A673 (cell line): ENCODE data around the gene TEX53. TPM values are rescaled to one million over a fixed set of nuclear protein-coding genes. Genes with fewer than 3 reads are reported as not detected.

Source experiments
- BruUV-seq: library from RNA; stranded (reverse); fragments of 400-500 nt; replicated peaks from 2 replicates; lab custom pipeline; 2021; lab: Mats Ljungman, UMichigan
- CTCF ChIA-PET: fragments of 300-600 bp; sonication (Branson Sonifier 250); formaldehyde crosslinking; loops from one replicate; lab custom pipeline; 2022; ENCODE audit warnings: antibody characterized with exemption; lab: Charles Lee
- POLR2A ChIA-PET: fragments of 300-600 bp; sonication (Branson Sonifier 250); formaldehyde crosslinking; loops from one replicate; lab custom pipeline; 2022; ENCODE audit warnings: antibody characterized with exemption; ENCODE audit not compliant: low non-redundant PET; lab: Charles Lee
- DNase-seq: peaks from one replicate; pipeline ENCODE4 v3.0.0-alpha.2; 2015; ENCODE audit warnings: low spot score
- H3K27ac ChIP-seq: fragments of 200-600 bp; sonication (generic); 2 replicates; pipeline ENCODE4 v1.5.1; 2016; ENCODE audit warnings: mixed run types, low read depth, mild to moderate bottlenecking, mixed read lengths, antibody characterized with exemption, low read length; ENCODE audit not compliant: poor library complexity, severe bottlenecking
- H3K27me3 ChIP-seq: fragments of 200-600 bp; sonication (generic); replicated peaks from 2 replicates; pipeline ENCODE4 v1.6.1; 2017; ENCODE audit warnings: mixed run types, low read depth, mild to moderate bottlenecking, mixed read lengths, antibody characterized with exemption, low read length; ENCODE audit not compliant: insufficient read depth, poor library complexity
- H3K36me3 ChIP-seq: fragments of 200-600 bp; sonication (generic); 2 replicates; pipeline ENCODE4 v1.6.1; 2016; ENCODE audit warnings: mixed run types, mild to moderate bottlenecking, mixed read lengths, antibody characterized with exemption, low read length; ENCODE audit not compliant: insufficient read depth, poor library complexity, severe bottlenecking
- H3K4me1 ChIP-seq: fragments of 200-600 bp; sonication (generic); 2 replicates; pipeline ENCODE4 v1.6.1; 2017; ENCODE audit warnings: mixed run types, mild to moderate bottlenecking, mixed read lengths, antibody characterized with exemption, low read length; ENCODE audit not compliant: insufficient read depth, poor library complexity, severe bottlenecking
- H3K4me3 ChIP-seq: fragments of 200-600 bp; sonication (generic); 2 replicates; pipeline ENCODE4 v1.5.1; 2016; ENCODE audit warnings: low read depth, mixed run types, mild to moderate bottlenecking, mixed read lengths, low read length; ENCODE audit not compliant: poor library complexity, severe bottlenecking
- H3K9me3 ChIP-seq: fragments of 200-600 bp; sonication (generic); 2 replicates; pipeline ENCODE4 v1.6.1; 2016; ENCODE audit warnings: mixed run types, low read depth, mild to moderate bottlenecking, mixed read lengths, antibody characterized with exemption, low read length; ENCODE audit not compliant: poor library complexity, severe bottlenecking
- CTCF ChIP-seq: fragments of 300-800, 200-600 bp; sonication (generic); conservative IDR thresholded peaks from 2 replicates; pipeline ENCODE4 v1.5.1; 2017; ENCODE audit warnings: low read depth, mild to moderate bottlenecking, antibody characterized with exemption, low read length, moderate library complexity, mixed read lengths
- EZH2 ChIP-seq: fragments of 200-600 bp; sonication (generic); IDR thresholded peaks from 2 replicates; pipeline ENCODE4 v1.6.1; 2017; ENCODE audit warnings: borderline replicate concordance, low read depth, mild to moderate bottlenecking, mixed read lengths, antibody characterized with exemption, low read length; ENCODE audit not compliant: poor library complexity, severe bottlenecking
- intact Hi-C: fragments of 100-400 bp; cut with micrococcal nuclease; formaldehyde crosslinking; loops from one replicate; pipeline ENCODE4 v1.10.0; 2022; ENCODE audit not compliant: unreplicated experiment
- total RNA-seq: library from RNA; stranded (reverse); gene quantifications from 2 replicates; pipeline ENCODE4 v1.2.3, GENCODE V29; 2021

Gene TEX53
- total RNA-seq, 1 experiment from 2014 or later, result not detected

DNA sequence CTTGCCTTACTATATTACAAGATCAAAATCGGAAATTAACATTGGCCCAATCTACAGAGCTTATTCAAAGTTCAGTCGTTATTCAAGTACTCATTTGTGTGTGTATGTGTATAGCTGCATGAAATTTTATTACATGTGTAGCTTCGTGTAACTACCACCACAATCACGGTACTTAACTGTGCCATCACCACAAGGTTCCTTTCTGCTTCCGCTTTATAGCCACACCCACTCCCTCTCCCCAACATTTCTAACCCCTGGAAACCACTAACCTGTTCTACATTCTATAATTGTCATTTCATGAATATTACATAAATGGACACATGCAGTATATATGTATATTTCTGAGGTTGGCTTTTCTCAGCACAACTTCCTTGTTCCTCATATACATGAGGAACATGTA, 28.3 kb upstream of the TEX53 start:
- no peak overlapping the region for H3K27ac ChIP-seq
- BruUV-seq, result no TSS peak
- CTCF ChIA-PET, result no interaction called here

GRCh38 chr9:114684036-114684435, 26.4 kb upstream of the TEX53 start:
- intact Hi-C loops, result no loop called here
- H3K4me3 ChIP-seq, result no peak overlapping the region
- no peak for DNase-seq
- H3K9me3 ChIP-seq, result no peaks in the 10 kb centered on the region
- H3K27ac ChIP-seq, result no peak overlapping the region
- ChIA-PET POLR2A (no interaction called here), CTCF (no interaction called here)
- H3K27me3 ChIP-seq, result no peaks in the 10 kb centered on the region
- peaks cover 4% of the 10 kb centered on the region for H3K4me1 ChIP-seq
- no peaks in the 10 kb centered on the region for H3K36me3 ChIP-seq
- BruUV-seq, result no TSS peak
- TF ChIP-seq EZH2 (no peak), CTCF (no peak)

More for the DNA sequence above, 28.3 kb upstream of the TEX53 start:
- no peak for TF ChIP-seq CTCF
- no peak for TF ChIP-seq EZH2
- H3K36me3 ChIP-seq, result no peaks in the 10 kb centered on the region
- no peak for DNase-seq
- no peaks in the 10 kb centered on the region for H3K9me3 ChIP-seq
- intact Hi-C loops, result no loop called here
- no peak overlapping the region for H3K4me3 ChIP-seq
- H3K4me1 ChIP-seq, result peaks cover 4% of the 10 kb centered on the region
- H3K27me3 ChIP-seq, result no peaks in the 10 kb centered on the region
- POLR2A ChIA-PET, result no interaction called here

DNA sequence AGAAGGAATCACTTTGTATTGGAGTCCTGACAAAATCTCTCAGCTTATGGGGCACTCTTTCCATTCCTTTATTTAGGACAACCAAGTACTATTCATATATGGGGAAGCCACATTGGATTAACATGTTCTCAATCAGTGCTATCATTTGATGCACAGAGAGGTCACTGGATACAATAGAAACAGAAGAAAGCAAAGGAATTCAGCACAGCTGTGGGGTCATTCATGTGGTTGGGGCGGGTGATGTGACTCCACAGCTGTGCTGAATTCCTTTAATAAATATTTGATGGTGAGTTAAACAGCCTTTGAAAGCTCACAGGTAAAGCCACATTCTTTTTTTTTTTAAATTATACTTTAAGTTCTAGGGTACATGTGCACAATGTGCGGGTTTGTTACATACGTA, 25.2 kb upstream of the TEX53 start:
- no peaks in the 10 kb centered on the region for H3K27me3 ChIP-seq
- H3K4me1 ChIP-seq, result peaks cover 5% of the 10 kb centered on the region
- ChIA-PET CTCF (no interaction called here), POLR2A (interaction anchor here (0.6 kb wide), 1 partner anchor 212 kb away, joined by 3 read pairs; no protein-coding TSS in a partner anchor)
- intact Hi-C loops, result no loop called here
- no TSS peak for BruUV-seq
- H3K27ac ChIP-seq, result no peak overlapping the region
- DNase-seq, result no peak
- H3K36me3 ChIP-seq, result no peaks in the 10 kb centered on the region
- TF ChIP-seq EZH2, result no peak
- no peak overlapping the region for H3K4me3 ChIP-seq
- no peaks in the 10 kb centered on the region for H3K9me3 ChIP-seq
